ENCODE data around the gene MEX3C.

GRCh38 chr18:51157215-51157614 lies 40.3 kb downstream of the MEX3C start:
- TF ChIP-seq EZH2 (IDR thresholded peaks at IDR 0.05; ENCODE audit: insufficient read depth, poor library complexity, severe bottlenecking): no peak
- TF ChIP-seq EZH2phosphoT487 (IDR thresholded peaks at IDR 0.05; ENCODE audit: insufficient read depth, low read depth): no peak

Measured in GM23248 (cell line).